MCF 10A (cell line): Measurements from ENCODE around the gene RFT1. TPM values are rescaled to one million over a fixed set of nuclear protein-coding genes. Genes with fewer than 3 reads are reported as not detected.

Experiments
- BruUV-seq: library from RNA; stranded (reverse); fragments of 400-500 nt; replicated peaks from 2 replicates; lab custom pipeline; 2021; lab: Mats Ljungman, UMichigan
- CTCF ChIA-PET: fragments of 300-600 bp; sonication (Branson Sonifier 250); formaldehyde crosslinking; extraction: SDS; loops from one replicate; lab custom pipeline; 2021; ENCODE audit warnings: antibody characterized with exemption, inconsistent platforms; lab: Yijun Ruan, JAX
- POLR2A ChIA-PET: fragments of 300-600, 350-650 bp; sonication (Branson Sonifier 250); formaldehyde crosslinking; extraction: SDS; loops from one replicate; lab custom pipeline; 2020; ENCODE audit warnings: antibody characterized with exemption, inconsistent platforms; lab: Yijun Ruan, JAX
- DNase-seq: peaks from one replicate; pipeline ENCODE4 v3.0.0-alpha.2; 2018; ENCODE audit not compliant: unreplicated experiment
- H3K27ac Mint-ChIP-seq: one replicate; pipeline ENCODE4 v1.8.0; 2022; ENCODE audit warnings: mild to moderate bottlenecking, low read depth, mixed read lengths; ENCODE audit not compliant: unreplicated experiment
- H3K27me3 Mint-ChIP-seq: one replicate; pipeline ENCODE4 v1.8.0; 2022; ENCODE audit warnings: mixed read lengths; ENCODE audit not compliant: insufficient read depth, unreplicated experiment
- H3K36me3 Mint-ChIP-seq: one replicate; pipeline ENCODE4 v1.8.0; 2022; ENCODE audit warnings: mild to moderate bottlenecking, moderate library complexity, mixed read lengths; ENCODE audit not compliant: insufficient read depth, unreplicated experiment
- H3K4me1 Mint-ChIP-seq: one replicate; pipeline ENCODE4 v1.8.0; 2022; ENCODE audit warnings: mixed read lengths; ENCODE audit not compliant: insufficient read depth, unreplicated experiment
- H3K4me3 Mint-ChIP-seq: one replicate; pipeline ENCODE4 v1.8.0; 2022; ENCODE audit warnings: mild to moderate bottlenecking, moderate library complexity, mixed read lengths; ENCODE audit not compliant: unreplicated experiment
- H3K9me3 Mint-ChIP-seq: one replicate; pipeline ENCODE4 v1.8.0; 2022; ENCODE audit warnings: mixed read lengths; ENCODE audit not compliant: unreplicated experiment
- CTCF ChIP-seq: fragments of 200-600 bp; IDR thresholded peaks from one replicate; pipeline ENCODE4 v1.8.0; 2022; ENCODE audit warnings: antibody characterized with exemption, mild to moderate bottlenecking; ENCODE audit not compliant: unreplicated experiment
- intact Hi-C: fragments of 100-400 bp; cut with micrococcal nuclease; formaldehyde crosslinking; loops from 2 replicates; pipeline ENCODE4 v1.14.1; 2022
- total RNA-seq: library from RNA; stranded (reverse); gene quantifications from 2 replicates; pipeline ENCODE4 v1.2.3, GENCODE V29; 2022

Gene RFT1
- total RNA-seq, 1 experiment from 2014 or later = 42.7 TPM

- Mint-ChIP-seq H3K27me3 (no peaks in the 10 kb centered on the region), H3K9me3 (no peaks in the 10 kb centered on the region), H3K27ac (no peak overlapping the region), H3K4me3 (no peak overlapping the region), H3K36me3 (peaks cover 80% of the 10 kb centered on the region), H3K4me1 (no peaks in the 10 kb centered on the region)
- no peak for TF ChIP-seq CTCF
- CTCF ChIA-PET = interaction anchor here (0.6 to 12.8 kb wide), 5 partner anchors 11 to 1127 kb away, joined by 3 to 134 read pairs (median 6); partner anchors contain the start of gene SFMBT1
- POLR2A ChIA-PET = interaction anchor here (0.9 kb wide), 1 partner anchor 9 kb away, joined by 4 read pairs; no protein-coding TSS in a partner anchor
- intact Hi-C loops = no loop called here
- no TSS peak for BruUV-seq
- DNase-seq = no peak
Observed at GRCh38 chr3:53120336-53120735, 9.9 kb downstream of the RFT1 start.

DNA sequence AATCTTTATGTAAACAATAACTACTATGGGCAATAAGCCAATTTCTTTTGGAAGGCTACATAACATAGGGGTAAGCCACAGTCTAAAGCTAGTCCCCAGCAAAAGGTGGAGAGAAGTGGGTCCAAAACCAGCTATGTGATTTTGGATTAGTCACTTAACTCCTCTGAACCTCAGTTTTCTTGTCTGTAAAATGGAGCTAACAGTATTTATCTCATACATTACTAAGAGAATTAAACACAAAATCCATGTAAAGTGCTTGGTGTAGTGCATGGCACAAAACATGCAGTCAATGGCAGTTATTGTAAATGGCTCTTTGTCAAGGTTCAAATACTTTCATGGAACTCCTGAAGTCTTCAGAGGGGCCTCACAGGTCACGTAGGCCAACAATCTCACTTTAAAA lies 13.3 kb downstream of the RFT1 start:
- no peaks in the 10 kb centered on the region for H3K27me3 Mint-ChIP-seq
- H3K4me1 Mint-ChIP-seq = no peaks in the 10 kb centered on the region
- no peak for TF ChIP-seq CTCF
- DNase-seq = no peak
- H3K36me3 Mint-ChIP-seq = peaks cover 51% of the 10 kb centered on the region
- BruUV-seq = no TSS peak
- no peaks in the 10 kb centered on the region for H3K9me3 Mint-ChIP-seq
- no peak overlapping the region for H3K4me3 Mint-ChIP-seq
- ChIA-PET POLR2A (interaction anchor here (1.0 to 1.1 kb wide), 2 partner anchors 13 to 79 kb away, joined by 3 to 4 read pairs; no protein-coding TSS in a partner anchor), CTCF (interaction anchor here (0.6 to 12.8 kb wide), 5 partner anchors 11 to 113 kb away, joined by 3 to 134 read pairs (median 39); no protein-coding TSS in a partner anchor)
- intact Hi-C loops = loop anchor here (10.0 kb wide), 1 partner anchor 598 kb away; no protein-coding TSS in a partner anchor
- H3K27ac Mint-ChIP-seq = no peak overlapping the region

DNA sequence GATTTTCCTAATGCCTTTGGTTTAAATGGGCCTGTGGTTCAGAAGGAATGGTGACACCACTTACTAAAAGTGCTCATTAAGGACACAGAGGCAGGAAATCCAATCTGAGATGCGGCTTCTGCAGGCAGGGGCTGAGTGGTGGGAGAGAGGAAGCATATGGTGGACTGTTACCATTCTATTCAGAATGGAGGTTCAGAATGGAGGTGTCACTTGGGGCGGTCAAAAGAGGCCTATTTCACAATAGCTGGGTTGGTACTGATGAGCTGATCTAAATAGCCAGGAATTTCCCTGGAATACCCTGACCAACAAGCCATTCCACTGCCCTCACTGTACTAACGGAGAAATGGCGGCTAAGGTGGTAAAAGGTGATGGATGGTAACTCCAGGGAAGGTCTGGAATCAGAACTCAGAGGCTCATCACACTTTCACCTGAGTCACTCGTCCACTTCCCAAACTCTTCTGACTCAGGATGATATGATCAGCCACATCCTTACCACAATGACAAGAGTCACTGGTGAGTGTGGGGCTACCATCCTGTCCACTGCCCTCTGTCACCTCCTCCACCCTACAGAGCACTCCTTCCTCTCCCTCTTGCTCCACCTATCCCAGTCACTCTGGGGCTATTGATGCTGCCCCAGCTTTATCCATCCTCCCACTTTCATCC lies 15.7 kb downstream of the RFT1 start:
- Mint-ChIP-seq H3K4me1 (peaks cover 11% of the 10 kb centered on the region), H3K27ac (no peak overlapping the region), H3K27me3 (no peaks in the 10 kb centered on the region), H3K36me3 (peaks cover 52% of the 10 kb centered on the region), H3K4me3 (no peak overlapping the region), H3K9me3 (no peaks in the 10 kb centered on the region)
- no TSS peak for BruUV-seq
- TF ChIP-seq CTCF = no peak
- ChIA-PET CTCF (interaction anchor here (0.6 to 12.8 kb wide), 30 partner anchors 8 to 1693 kb away, joined by 3 to 134 read pairs (median 4); partner anchors contain the start of gene NEK4), POLR2A (interaction anchor here (0.8 to 1.0 kb wide), 3 partner anchors 16 to 81 kb away, joined by 3 to 12 read pairs (median 3); no protein-coding TSS in a partner anchor)
- intact Hi-C loops = loop anchor here (1.0 to 10.0 kb wide), 3 partner anchors 20 to 600 kb away; no protein-coding TSS in a partner anchor
- DNase-seq = no peak

- Mint-ChIP-seq H3K36me3 (peaks cover 54% of the 10 kb centered on the region), H3K9me3 (no peaks in the 10 kb centered on the region), H3K27me3 (no peaks in the 10 kb centered on the region), H3K4me3 (no peak overlapping the region), H3K4me1 (peaks cover 15% of the 10 kb centered on the region), H3K27ac (no peak overlapping the region)
- POLR2A ChIA-PET = interaction anchor here (0.9 to 1.0 kb wide), 2 partner anchors 19 to 81 kb away, joined by 3 to 12 read pairs; no protein-coding TSS in a partner anchor
- intact Hi-C loops = loop anchor here (1.0 to 10.0 kb wide), 3 partner anchors 20 to 601 kb away; no protein-coding TSS in a partner anchor
- BruUV-seq = no TSS peak
- TF ChIP-seq CTCF = peak; percentile 85
- CTCF ChIA-PET = interaction anchor here (0.6 to 12.8 kb wide), 25 partner anchors 9 to 596 kb away, joined by 3 to 134 read pairs (median 5); partner anchors contain the start of gene NEK4
- peak; percentile 82 for DNase-seq
Observed at GRCh38 chr3:53114011-53114400, 16.2 kb downstream of the RFT1 start.
